ENCODE measurements around the gene PCARE.

Gene PCARE

DNA sequence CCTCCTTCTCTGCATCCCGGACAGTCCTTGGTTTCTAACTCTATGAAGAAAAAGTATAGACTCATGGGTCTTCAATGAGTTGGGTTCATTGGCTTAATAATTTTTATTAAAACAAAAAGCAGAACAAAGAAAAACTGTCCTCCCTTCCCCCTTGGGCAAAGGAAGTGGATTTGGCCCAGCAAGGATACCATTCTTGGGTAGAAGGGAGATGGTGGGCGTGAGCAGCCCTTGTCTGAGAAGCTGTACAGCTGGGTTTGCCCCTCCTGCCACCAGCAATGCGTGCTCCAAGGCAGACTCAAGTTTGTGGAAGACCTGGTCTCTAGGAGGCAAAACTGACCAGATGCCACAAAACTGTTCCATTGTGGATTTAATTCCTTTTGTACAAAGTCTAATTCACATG is 12.7 kb downstream of the PCARE start:
- no peak for DNase-seq

DNA sequence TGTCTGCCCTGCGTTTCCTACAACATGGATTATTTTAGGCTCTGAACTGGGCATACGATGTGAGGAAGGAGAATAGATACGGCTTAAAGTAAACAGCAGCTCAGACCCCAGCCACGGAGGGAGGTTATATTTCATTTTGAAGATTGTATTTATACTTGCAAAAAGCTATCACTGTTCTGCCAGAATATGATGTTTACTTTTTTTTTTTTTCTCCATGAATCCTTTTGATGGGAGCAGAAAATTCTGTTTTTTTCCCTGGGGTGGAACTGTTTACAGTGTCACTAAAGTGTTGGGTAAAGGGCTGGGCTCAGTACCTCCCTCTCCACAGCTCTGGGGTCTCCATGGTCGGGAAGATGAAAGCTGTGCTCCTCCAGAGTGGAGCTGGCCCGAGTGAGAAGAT is 13.1 kb downstream of the PCARE start:
- no peak for DNase-seq

DNA sequence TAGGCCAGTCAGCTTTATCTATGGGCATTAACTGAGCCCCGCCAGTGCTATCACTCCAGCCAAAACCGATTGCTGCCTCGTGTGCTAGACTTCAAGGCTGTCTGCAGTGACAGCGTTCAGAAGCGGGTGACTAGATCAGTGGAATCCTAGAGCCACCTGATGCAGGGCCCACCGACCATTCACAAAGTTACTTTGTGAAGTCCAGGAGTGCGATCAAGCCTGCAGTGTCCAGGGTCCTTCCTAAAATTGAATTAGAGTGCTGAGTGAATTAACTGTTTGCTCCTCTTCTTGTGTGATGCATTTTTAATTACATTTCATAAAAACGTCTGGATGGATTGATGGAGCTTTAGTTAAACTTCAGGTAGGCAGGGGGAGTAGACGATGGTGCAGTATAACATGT is 13.9 kb downstream of the PCARE start:
- DNase-seq: no peak

DNA sequence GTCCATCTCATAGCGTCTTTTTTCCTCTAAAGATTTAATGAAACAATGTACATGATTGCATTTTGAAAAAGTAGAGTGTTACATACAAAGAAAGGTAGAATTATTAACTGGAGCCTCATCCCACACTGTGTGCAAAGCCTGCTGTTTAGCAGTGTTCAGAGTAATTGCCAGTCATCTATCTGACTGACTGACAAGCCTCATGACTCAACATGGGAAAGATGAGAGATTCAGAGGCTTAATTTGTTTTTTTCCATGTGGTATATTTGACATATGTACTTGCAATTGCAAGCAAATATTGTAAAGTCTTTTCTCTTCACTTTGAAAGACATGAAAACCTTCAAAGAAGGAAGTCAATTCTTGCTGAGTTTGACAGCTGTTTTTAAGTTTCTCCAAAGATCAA is 14.7 kb downstream of the PCARE start:
- DNase-seq: no peak

DNA sequence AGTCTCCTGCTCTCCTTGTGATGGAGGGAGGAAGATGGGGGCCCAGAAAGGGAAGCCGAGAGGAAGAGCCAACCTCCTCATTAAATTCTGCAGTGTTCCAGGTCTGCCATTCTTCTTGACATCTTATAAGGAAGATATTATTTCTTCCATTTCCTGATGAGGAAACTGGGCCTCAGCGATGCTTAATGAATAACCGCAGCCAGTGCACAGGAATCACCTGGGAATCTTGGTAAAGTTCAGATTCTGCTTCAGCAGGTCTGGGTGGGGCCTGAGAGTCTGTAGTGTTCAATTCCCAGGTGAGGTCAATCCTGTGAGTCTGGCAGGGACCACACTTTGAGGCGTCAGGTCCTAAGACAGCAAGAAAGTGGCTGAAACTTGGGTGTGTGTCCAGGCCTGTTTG is 17.3 kb downstream of the PCARE start:
- no peak for DNase-seq

DNA sequence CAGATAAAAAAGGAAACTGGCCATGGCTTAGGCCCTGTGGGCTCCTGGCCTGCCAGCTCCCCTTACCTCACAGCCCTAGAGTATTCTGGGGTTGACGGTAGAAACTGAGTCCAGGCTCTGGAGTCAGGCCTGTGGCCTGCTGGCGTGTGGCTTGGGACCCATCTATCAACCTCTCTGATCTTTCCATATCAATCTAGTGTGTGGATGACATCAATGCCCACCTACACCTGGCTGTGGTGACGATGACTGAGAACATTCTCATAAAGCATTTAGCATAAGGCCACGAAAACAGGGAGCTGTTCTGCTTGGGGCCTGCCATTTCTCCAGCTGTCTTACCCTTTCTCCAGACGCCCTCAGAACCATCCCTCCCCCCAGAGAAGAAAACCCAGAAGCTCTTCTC is 17.9 kb downstream of the PCARE start:
- no peak for DNase-seq

DNA sequence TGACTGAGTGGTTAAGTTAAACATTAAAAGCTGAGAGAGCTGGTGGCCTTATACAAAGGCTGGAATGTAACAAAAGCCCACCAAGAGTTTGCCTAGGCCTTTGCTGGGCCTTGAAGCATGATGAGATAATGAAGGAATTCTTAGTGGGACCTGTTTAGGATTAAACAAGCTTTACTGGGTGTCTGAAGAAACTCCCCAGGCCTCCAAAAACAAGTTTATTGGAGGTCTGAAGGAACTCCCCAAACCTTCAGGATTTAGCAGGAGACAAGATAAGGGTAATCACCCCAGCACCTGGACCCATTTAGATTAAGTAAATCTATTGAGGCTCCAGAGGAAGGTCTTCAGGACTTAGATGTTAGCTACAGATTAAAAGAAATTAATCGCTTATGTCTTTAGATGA is 18.7 kb downstream of the PCARE start:
- no peak for DNase-seq

DNA sequence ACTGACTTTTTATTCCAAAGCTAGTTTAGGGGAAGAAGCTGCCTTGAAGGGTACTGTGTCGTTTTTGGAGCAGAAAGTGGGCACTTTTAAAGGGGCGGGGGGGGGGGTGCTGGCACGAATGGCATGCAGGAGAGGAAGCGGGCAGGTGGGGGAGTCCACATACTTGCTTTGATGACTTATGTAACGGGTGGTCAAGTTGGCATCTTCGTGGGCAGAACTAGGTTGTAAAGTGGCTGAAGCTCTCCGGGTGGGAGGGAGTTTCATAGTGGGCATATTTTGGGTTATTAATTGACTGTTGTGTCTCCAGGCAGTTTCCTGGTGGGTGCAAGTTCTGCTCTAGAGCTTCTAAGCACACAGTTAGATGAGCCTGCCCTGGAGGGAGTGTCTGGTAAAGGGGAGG is 19.9 kb downstream of the PCARE start:
- DNase-seq: no peak

DNA sequence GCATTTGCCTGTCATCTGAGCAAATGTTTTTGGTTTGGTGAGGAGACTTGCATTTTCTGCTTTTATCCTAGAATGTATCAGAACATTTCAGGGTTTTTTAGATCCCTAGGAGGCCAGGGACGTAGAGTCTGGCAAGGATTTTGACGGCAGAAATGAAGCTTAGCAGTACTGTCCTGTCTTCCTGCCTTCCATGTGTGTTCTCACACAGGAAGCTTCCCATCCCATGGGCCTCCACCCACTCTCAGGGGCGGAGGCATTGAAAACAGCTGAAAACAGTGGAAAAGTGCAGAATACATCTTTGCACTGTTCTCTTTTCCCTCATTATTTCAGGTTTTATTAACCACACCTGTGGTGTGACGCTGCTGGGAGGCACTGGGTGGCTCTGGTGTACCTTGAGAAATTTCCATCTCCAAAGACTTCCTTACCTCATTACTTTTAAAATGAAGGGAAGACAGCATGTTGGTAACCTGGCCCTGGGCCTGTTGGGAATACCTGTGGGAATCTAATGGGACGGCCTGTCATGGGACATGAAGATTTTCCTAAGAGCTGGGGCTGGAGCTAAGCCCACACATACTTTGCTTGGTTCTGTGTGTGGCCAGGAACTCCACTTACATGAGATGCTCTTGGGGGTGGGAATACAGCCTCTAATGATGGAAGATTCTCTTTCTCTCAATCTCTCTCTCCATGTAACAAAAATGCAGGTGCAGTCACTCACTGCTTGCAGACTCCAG is 20.5 kb downstream of the PCARE start:
- DNase-seq: no peak

DNA sequence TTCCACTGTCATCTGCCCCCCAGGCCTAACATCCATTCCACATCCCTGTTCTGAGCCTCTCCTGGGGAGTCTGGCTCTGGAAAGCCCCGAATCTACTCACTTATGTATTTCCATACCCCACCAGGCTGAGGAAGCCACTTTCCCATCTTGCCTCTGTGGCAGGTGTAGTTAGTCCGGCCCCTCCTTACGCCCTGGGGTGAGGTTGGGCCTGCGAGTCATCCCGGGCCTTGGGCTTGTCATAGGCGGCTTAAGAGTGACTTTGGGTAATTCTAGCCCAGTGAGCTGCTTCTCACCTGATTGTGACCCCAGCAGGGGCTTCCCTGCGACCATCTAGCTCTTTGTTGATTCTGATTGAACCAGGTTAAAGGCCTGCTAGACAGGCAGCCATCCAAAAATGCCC is 21.1 kb downstream of the PCARE start:
- DNase-seq: no peak

DNA sequence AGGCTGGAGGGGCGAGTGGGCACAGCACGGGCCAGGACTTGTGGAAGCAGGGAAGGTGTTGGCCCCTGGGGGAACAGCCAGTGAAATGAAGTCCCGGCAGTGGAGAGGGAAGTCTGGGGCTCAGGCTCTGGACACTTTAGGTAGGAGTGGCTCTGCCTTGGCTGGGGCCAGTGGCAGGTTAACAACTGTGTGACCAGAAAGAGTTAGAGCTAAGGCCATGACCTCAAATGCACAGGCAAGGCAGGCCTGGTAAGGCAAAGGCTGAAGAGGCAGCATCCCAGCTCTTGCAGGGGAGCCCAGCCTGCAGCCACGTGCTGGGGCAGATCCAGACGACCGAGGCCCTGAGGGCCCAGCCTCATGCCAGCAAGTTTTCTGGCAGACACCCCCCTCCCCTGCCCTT is 21.5 kb downstream of the PCARE start:
- DNase-seq: no peak

DNA sequence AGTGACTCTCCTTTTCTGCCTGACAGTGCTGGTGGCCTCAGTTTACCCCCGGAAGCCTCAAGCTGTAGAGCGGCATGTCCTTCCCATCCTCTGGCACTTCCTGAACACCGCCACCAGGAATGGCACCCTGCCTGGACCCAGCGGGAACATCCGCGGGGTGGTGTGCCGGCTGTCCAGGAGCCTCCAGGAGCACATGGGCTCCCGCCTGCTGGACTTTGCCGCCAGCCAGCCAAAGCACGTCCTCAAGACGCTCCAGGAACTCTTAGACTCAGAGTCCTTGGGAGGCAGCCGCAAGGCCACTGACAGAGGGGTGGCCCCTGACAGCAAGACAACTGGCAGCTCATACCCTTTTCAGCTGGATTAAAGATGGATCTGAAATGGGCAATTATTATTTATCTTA is 22.6 kb downstream of the PCARE start:
- DNase-seq: no peak

DNA sequence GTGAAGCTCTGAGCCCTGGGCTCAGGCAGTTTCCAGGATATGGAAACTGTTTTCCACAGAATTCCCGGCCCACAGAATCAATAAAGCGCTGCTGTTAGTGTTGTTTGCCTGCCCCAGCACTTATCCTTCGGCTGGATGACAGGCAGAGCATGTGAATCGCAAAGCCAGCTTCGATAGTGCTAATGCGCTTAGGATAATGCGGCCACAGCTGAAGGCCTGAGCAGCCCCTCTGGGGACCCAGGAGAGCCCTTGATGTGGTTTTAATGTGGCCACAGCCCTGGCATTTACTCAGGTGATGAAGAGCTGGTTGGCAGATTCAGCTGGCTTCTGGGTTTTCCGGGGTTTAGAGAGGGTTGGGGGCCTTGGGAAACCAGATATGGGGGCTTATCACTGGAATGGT is 23.7 kb downstream of the PCARE start:
- DNase-seq: no peak

DNA sequence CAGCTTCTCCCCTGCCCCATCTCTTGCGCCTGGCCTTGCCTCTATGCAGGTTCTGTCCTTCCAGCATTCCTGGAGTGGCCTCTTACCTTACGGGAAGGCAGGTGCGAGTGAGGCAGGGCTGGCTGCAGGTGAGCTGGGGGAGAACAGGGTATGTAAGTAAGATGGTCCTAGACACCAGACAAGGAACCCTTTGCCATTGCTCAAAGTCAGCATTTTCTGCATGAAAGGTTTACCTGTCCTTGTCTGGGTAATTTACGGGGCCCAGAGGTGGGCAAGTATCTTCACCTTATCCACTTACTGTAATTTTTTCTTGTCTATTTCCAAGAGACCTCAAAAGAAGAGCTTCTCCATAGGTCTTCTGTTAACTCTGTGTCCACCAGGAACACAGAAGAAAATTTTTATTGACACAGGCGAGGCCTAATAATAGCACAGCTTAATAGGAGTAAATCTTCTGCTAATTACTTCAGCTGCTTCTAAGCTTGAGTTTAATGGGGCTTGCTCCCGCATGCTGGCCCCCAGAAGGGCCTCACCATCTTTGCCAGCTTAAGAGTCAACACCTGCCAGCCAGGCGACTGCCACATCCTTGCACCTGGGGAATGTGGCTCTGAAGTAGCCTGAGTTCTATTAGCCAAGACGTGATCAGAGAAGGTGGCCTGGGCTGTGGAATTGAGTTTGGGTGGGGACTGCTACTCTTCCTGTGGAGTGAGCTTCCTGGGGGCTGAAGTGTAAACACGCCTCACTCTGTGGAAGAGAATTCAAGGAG is 27.1 kb downstream of the PCARE start:
- DNase-seq: no peak

DNA sequence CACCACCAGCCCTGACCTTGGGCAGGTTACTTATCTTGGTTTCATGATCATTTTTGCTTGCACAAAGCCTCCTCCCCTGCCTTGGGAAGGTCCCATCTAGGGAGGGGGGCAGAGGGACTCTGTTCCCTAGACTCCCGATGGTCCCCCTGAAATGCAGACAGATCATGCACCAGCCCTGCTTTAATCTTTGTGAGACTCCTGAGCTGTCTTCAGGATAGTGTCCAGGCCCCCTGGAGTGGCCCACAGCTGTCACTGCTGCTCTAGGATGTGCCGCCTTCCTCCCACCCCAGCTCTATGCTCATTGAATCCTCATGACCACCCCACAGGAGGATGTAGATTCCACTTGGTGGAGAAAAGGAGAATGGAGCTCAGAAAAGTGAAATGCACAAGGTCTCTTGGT is 28.0 kb downstream of the PCARE start:
- DNase-seq: no peak

DNA sequence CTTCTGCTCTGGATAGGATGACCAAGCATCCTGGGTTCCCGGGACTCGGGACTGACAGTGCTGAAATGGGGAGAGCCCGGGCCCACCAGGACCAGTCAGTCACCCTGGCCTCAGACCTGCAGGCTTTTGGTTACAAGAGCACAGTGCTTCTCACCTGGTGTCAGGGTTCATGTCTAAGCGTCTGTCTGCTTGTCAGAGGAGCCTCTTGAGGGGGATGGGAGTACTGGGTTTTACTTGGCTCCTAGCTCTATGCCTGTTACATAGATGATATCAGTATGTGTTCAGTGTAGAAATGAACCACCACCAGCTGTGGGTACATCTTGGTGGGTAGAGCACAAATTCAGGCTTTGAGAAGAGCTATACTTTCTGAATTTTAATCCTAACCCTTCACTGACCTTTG is 29.9 kb downstream of the PCARE start:
- no peak for DNase-seq

DNA sequence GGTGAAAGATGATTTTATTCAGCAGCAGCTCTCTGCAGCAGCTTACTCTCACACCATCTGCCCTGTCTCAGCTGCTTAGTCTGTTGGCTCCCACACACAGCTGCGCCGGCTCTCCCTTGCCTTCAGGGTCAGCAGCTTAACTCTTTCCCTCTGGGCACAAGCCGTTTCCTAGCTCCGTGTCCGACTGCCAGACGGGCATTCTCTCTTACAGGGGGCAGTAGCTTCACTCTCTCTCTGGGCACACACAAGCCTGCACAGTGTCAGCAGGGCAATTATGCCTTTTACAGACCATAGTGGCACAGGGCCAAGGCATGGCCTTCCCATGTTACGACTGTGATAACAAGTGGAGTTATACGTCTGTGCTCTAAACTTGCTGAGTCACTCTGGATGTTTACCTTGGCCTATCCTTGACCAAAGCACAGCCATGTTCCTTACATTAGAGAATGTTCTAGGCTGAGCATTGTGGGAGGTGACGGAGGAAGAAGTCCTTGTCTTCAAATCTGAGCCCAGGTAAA is 31.7 kb downstream of the PCARE start:
- DNase-seq: no peak

DNA sequence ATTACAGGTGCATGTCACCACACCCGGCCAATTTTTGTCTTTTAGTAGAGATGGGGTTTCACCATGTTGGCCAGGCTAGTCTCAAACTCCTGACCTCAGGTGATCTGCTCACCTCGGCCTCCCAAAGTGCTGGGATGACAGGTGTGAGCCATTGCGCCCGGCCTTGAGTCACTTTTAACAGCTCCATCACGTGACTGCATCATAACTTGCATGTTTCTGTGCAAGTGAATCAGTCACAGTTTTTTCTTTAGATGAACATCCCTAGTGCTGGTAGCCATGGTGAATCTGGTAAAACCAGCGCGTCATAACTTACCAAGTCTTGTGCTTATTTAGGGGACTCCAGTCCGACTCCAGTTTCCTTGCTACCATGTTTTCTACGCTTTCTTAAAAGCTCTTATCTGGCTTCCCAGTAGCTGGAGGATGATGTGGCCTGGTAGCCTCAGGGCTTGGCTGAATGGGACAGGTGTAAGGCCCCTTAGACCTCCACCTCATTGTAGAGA is 33.1 kb downstream of the PCARE start:
- DNase-seq: no peak

DNA sequence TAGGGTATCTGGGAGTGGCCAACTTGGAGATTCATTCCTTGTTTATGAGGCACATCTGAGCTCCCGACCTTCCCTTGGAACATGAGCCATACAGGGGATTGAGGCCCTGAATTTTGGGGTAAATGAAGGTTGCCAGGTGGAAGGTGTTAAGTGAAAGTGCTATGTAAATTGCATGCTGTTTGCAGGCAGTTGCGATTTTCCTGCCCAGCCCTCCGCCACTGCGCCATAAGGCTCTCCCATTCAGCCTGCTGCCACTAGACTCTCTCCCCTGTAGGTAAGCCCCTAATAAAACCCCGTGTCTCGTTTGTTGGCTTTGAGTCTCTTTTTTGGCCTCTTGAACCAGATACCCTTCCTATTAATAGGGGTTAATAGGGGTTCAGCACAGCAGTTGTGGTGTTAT is 33.8 kb downstream of the PCARE start:
- no peak for DNase-seq

DNA sequence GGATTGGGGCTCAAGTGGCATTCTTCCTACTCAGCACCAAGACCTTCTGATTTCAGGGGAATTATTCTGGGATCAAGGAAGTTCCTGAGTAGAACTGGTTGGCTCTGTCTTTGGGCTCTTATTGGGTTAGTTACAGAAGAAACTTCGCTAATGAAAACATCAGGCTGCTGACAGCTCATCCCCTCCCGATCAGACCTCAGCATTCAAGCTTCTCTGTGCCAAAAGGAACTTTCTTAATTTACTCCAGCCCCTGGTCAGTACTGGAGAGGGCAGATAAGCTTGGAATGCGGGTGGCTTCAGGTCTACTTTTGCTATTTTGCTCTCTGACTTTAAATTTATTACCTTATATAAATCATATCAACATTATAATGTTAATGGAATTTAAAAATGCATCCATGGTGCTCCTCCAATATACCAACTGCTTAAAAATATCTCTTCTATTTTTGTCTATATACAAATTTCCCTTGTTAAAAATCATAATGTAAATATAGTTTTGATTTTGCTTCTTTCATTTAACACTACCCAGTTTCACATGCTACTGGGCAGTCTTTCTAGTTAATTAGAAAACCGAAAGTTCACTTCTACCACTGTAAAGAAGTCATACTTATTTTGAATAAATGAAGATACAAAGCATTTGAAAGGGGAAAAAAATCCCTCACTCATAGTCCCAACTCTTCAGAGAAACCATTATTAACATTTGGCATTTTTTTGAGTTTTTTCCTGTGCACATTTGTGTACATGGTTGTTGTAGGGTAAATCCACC is 34.4 kb downstream of the PCARE start:
- no peak for DNase-seq

DNA sequence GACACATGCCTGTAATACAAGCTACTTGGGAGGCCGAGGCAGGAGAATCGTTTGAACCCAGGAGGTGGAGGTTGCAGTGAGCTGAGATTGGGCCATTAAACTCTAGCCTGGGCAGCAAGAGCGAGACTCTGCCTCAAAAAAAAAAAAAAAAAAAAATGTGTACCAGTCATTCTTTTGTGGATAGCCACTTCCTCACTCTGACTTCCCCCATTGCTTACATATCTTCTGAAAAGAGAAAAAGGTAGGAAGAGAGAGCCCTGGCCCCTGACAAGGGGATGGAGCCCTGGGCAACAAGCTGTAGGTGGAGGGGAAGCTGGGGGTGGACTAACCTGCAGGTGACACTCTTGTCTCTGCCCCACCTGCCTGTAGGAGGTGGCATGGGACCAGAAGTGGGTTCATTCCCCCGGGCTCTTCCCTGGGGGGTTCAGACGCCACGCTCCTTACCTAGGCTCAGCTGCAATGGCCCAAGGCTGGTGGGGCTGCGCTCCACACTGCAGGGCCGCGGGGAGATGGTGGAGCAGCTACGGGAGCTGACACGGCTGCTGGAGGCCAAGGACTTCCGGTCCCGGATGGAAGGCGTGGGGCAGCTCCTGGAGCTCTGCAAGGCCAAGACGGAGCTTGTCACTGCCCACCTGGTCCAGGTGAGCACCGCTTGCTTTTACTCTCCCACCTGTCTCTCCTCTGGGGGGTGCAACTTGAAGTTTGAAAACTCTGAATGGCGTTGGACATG is 39.1 kb downstream of the PCARE start:
- DNase-seq: no peak

DNA sequence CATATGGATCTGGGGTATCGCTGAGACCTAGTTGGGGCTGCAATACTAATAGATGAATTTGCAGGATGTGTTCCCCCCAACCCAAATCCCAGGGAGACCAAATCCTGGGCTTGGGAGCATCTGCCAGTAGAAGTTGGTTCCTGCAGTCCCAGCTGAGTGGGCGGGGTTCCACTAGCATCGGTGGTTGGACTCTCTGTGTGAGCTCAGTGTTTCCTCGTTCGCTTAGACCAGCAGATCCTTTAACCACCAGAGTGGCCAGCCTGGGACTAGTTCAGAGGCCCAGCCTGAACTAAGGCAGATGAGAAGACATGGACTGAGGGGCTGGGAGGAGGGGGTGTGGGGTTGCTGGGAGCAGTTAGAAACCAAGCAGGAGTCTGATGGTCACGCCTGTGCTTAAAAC is 40.7 kb downstream of the PCARE start:
- DNase-seq: no peak

DNA sequence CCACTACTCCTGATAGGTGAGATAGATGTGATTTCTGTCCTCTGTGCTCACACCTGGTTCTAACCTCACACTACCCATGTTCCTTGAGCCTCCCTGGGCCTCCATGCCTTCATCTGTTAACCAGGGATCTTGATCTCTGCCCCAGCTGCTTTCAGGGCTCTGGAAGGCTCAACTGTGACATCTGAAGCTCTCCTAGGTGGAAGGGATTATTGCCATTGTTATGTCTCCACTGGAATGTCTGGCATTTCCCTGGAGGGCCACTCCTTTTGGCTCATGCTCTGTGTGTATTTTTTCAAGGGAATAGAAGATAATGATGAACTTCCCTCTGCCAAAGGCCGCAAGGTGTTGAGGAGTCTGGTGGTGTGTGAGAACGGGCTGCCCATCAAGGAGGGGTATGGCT is 41.2 kb downstream of the PCARE start:
- no peak for DNase-seq

All from stimulated activated CD4-positive, alpha-beta T cell treated with anti-CD3 and anti-CD28 coated beads, Interleukin-4, amount 100 ng/mL, for 1 hour (primary cell).